C4-2B (cell line): ENCODE results near the gene NCOA1.

Experiments used
- H3K27ac ChIP-seq: fragments of 450-650 bp; 2 replicates; pipeline ENCODE4 v1.5.1; 2017
- ZFX ChIP-seq: fragments of 450-650 bp; IDR thresholded peaks from 2 replicates; pipeline ENCODE4 v1.6.1; 2017
- TF ChIP-seq, protein P1 (sequence below): fragments of 450-650 bp; conservative IDR thresholded peaks from 2 replicates; pipeline ENCODE4 v1.5.1; 2017; ENCODE audit warnings: mild to moderate bottlenecking

NCOA1 gene

DNA sequence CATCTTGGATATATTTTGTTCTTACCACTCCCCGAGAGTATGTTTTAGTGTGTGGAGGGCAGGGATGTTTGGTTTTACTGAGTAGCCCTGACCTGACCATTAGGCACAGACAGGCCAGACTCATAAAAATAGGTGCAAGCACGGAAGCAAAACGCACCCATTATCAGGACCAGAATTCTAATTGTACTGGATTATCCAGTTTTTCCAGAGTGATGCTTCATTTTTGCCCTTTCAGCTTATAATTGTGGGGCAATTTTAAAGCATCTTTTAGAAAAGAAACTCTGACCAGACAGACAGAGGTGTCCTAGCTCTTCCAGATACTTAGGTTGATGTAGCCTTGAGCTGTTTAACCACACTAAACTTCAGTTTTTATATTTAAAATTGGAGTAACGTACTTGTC lies 4.4 kb downstream of the NCOA1 start:
- H3K27ac ChIP-seq: no peak overlapping the region
- TF ChIP-seq, protein P1, sequence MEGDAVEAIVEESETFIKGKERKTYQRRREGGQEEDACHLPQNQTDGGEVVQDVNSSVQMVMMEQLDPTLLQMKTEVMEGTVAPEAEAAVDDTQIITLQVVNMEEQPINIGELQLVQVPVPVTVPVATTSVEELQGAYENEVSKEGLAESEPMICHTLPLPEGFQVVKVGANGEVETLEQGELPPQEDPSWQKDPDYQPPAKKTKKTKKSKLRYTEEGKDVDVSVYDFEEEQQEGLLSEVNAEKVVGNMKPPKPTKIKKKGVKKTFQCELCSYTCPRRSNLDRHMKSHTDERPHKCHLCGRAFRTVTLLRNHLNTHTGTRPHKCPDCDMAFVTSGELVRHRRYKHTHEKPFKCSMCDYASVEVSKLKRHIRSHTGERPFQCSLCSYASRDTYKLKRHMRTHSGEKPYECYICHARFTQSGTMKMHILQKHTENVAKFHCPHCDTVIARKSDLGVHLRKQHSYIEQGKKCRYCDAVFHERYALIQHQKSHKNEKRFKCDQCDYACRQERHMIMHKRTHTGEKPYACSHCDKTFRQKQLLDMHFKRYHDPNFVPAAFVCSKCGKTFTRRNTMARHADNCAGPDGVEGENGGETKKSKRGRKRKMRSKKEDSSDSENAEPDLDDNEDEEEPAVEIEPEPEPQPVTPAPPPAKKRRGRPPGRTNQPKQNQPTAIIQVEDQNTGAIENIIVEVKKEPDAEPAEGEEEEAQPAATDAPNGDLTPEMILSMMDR: no peak
- TF ChIP-seq ZFX: no peak

DNA sequence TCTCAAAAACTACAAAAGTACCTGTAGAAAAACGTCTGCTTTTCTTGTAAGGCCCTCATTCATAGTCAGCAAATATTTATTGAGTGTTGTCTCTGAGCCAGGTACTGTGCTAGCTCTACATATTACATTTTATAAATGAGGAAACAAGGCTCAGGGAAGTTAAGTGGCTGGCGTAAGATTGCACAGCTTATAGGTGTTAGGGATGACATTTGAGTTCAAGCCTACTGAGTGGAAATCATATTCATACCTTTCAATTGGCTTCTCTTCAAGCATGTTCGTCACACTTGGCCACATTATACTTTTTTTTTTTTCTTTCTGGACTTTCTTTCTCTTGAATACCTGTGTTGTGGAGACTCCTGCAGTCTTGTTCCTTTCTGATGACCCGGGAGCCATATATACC lies 5.9 kb downstream of the NCOA1 start:
- TF ChIP-seq, protein P1: no peak
- no peak for TF ChIP-seq ZFX
- no peak overlapping the region for H3K27ac ChIP-seq

DNA sequence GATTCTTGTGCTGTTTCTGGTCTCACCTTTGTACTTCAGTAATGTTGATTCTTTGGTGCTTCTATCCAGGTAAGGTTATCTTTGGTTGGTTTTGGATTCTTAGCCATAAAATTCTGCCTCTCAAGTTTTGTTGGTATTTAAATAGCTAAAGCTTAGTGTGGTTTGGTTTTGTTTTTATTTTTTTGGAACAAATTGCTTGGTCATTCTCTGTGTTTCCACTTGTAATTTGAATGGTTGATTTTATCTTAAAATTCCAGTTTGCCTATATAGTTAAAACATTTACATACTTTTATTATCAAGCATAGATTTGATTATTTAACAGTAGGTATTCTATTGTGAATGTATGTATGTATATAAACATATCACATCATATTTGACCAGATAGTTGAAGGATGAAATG lies 6.6 kb downstream of the NCOA1 start:
- no peak overlapping the region for H3K27ac ChIP-seq
- TF ChIP-seq, protein P1: no peak
- TF ChIP-seq ZFX: no peak

DNA sequence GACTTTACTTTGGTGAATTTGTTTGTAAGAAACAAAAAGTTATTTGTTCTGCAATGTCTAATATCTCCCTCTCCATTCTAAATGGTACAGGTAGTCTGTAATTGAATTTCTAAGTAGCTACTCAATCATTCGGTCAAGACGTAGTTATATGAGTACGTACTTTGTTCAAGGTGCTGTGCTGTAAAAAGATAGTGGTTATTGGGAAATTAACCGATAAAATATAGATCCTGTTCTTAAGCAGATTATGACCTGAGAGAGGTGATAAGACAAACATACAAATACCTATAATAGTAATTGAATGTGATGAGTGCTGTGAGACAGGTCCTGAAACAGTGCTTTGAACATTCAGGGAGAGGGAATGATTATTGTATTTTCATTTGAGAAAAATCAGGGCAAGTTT lies 7.1 kb downstream of the NCOA1 start:
- H3K27ac ChIP-seq: no peak overlapping the region
- no peak for TF ChIP-seq ZFX
- TF ChIP-seq, protein P1: no peak

DNA sequence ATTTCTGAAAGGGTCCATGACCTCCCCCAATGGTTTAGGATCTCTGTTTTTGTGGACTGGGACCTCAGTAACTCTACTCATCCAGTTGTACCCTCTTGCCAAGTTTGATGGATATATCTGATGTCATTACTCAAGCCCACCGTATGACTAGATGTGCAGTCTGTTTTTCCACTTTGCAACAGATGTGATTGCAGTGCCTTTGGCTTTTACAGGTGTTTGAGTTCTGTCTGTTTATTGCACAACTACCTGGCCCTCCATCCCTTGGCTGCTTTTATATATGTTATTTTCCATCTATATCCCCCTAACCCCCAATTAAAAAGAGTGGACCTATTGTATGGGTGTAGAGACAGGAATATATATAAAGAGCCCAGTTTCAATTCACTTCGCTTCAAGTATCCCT lies 10.8 kb downstream of the NCOA1 start:
- TF ChIP-seq, protein P1: no peak
- no peak for TF ChIP-seq ZFX
- H3K27ac ChIP-seq: no peak overlapping the region

DNA sequence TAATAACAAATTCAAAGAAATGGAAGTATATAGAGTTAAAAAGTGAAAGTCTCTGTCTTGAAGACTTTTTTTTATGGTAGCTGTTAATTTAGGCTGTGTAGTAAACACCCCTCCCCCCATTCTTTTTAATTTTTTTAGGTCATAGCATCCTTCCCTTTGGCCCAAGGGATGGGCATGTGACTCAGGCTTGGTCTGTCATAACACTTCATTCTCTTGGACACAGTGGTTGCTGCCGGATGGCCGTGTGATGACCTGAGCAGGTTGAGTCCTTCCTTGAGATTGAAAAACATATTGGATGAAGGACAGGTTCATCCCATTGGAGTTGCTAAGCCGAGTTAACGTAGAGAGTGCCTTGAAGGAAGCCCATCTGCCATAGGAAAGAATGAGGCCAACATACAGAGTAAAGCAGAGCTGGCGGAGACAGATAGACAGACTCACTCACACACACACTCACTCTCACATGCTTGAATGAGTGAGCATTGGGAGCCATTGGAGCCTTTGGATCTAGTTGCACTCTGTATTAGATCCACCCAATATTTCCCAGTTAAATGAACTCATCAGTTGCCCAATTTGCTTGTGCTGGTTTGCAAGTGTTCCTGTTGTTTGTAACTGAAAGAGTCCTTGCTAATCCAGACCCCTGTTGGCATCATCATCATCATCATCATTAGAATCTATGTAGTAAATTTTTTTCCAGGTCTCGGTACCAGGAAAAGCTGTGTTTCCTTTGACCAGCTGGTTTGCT lies 14.7 kb downstream of the NCOA1 start:
- TF ChIP-seq, protein P1: no peak
- no peak for TF ChIP-seq ZFX
- no peak overlapping the region for H3K27ac ChIP-seq

DNA sequence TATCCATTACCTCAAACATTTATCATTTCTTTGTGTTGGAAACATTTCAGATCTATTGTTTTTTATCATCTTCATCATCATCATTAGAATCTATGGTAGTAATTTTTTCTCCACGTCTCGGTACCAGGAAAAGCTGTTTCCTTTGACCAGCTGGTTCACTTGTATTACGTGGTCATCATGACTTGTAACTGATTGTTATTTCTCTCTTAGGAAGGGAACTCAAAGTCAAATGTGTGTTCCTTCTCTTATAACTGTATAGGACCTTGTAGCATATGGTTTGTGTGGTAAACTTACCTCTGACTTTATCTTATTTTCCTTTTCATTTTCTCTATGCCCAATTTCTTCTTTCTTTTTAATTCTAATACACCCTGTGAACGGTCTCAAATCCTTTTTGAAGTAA lies 16.5 kb downstream of the NCOA1 start:
- no peak for TF ChIP-seq ZFX
- TF ChIP-seq, protein P1: no peak
- H3K27ac ChIP-seq: no peak overlapping the region
